ENCODE data around the gene UPK1A. TPM values are rescaled to one million over a fixed set of nuclear protein-coding genes. Genes with fewer than 3 reads are reported as not detected.

The UPK1A gene
- total and polyA plus RNA-seq, 2 donors (not counting 1 experiment from before 2014, with no cell fraction given): 0.16 TPM; not detected in 1

GRCh38 chr19:35692010-35692409 is 25.7 kb downstream of the UPK1A start:
- ATAC-seq (ENCODE audit: low read depth): no peak
- Mint-ChIP-seq H3K27ac (no peak overlapping the region), H3K4me3 (no peak overlapping the region), H3K9me3 (ENCODE audit: insufficient read depth) (no peaks in the 10 kb centered on the region), H3K27me3 (no peaks in the 10 kb centered on the region), H3K4me1 (no peaks in the 10 kb centered on the region)
- no peaks in the 10 kb centered on the region for H3K4me1 ChIP-seq (ENCODE audit: control insufficient read depth in 2 of 2, insufficient read depth in 2 of 2, low read length in 2 of 2)
- intact Hi-C loops (cut with micrococcal nuclease): loop anchor here (2.0 to 5.0 kb wide), 2 partner anchors 49 to 65 kb away; partner anchors contain the start of genes HSPB6 and PROSER3
- H2AFZ ChIP-seq (ENCODE audit: insufficient read depth, low read depth, low read length, poor library complexity, severe bottlenecking): no peak overlapping the region
- H3K4me2 ChIP-seq (replicated peaks; ENCODE audit: low read depth, low read length, poor library complexity, severe bottlenecking): no peak overlapping the region
- no peak for TF ChIP-seq EZH2 (IDR thresholded peaks at IDR 0.05; ENCODE audit: borderline replicate concordance, insufficient read depth, low read depth, low read length, poor library complexity, severe bottlenecking)
- TF ChIP-seq CTCF (IDR thresholded peaks at IDR 0.05): no peak
- H3K9me3 ChIP-seq (ENCODE audit: control extremely low read depth in 1 of 3, control insufficient read depth in 2 of 3, insufficient read depth in 1 of 3, low read length in 2 of 3): no peaks in the 10 kb centered on the region
- H3K27ac ChIP-seq (ENCODE audit: low read length in 2 of 2): no peak overlapping the region
- DNase-seq: no peak
- no peaks in the 10 kb centered on the region for H4K20me1 ChIP-seq (ENCODE audit: control insufficient read depth, insufficient read depth, low read length, poor library complexity, severe bottlenecking)
- CTCF ChIA-PET: interaction anchor here (0.6 to 1.6 kb wide), 12 partner anchors 14 to 298 kb away, joined by 3 to 15 read pairs (median 6); partner anchors contain the start of gene LIN37
- no peaks in the 10 kb centered on the region for H3K36me3 ChIP-seq (replicated peaks in 1 of 2; ENCODE audit: control extremely low read depth in 1 of 2, control insufficient read depth in 1 of 2, extremely low read depth in 1 of 2, insufficient read depth in 2 of 2, low read length in 1 of 2)
- WGBS (ENCODE audit: insufficient coverage): 96% methylated on average over 8 of the region's 11 CpGs
- H3K27me3 ChIP-seq (replicated peaks in 1 of 4; ENCODE audit: control extremely low read depth in 1 of 4, control insufficient read depth in 3 of 4, insufficient read depth in 4 of 4, low read length in 3 of 4): no peaks in the 10 kb centered on the region
- POLR2A ChIA-PET: no interaction called here
- no peak overlapping the region for H3K9ac ChIP-seq (ENCODE audit: low read length)
- H3K4me3 ChIP-seq (ENCODE audit: control extremely low read depth in 1 of 5, extremely low read depth in 1 of 5, insufficient read depth in 1 of 5, low read depth in 2 of 5, low read length in 4 of 5): no peak overlapping the region
- no peaks in the 10 kb centered on the region for H3K79me2 ChIP-seq (ENCODE audit: control insufficient read depth, insufficient read depth, low read length)

- H3K27ac ChIP-seq (ENCODE audit: low read length in 2 of 2): no peak overlapping the region
- no peak overlapping the region for H3K27ac Mint-ChIP-seq
- H3K27me3 ChIP-seq (replicated peaks in 1 of 4; ENCODE audit: control extremely low read depth in 1 of 4, control insufficient read depth in 3 of 4, insufficient read depth in 4 of 4, low read length in 3 of 4): no peaks in the 10 kb centered on the region
- no peak overlapping the region for H3K4me2 ChIP-seq (replicated peaks; ENCODE audit: low read depth, low read length, poor library complexity, severe bottlenecking)
- TF ChIP-seq CTCF (IDR thresholded peaks at IDR 0.05): no peak
- TF ChIP-seq EZH2 (IDR thresholded peaks at IDR 0.05; ENCODE audit: borderline replicate concordance, insufficient read depth, low read depth, low read length, poor library complexity, severe bottlenecking): no peak
- intact Hi-C loops (cut with micrococcal nuclease): loop anchor here (1.0 to 5.0 kb wide), 7 partner anchors 9 to 361 kb away; partner anchors contain the start of genes ARHGAP33, HSPB6, PROSER3 and THAP8
- no peaks in the 10 kb centered on the region for H4K20me1 ChIP-seq (ENCODE audit: control insufficient read depth, insufficient read depth, low read length, poor library complexity, severe bottlenecking)
- ChIA-PET CTCF (interaction anchor here (0.7 to 1.7 kb wide), 11 partner anchors 15 to 377 kb away, joined by 3 to 15 read pairs (median 6); partner anchors contain the start of genes IGFLR1 and LIN37), POLR2A (no interaction called here)
- H3K4me3 ChIP-seq (ENCODE audit: control extremely low read depth in 1 of 5, extremely low read depth in 1 of 5, insufficient read depth in 1 of 5, low read depth in 2 of 5, low read length in 4 of 5): no peak overlapping the region
- no peaks in the 10 kb centered on the region for H3K4me1 ChIP-seq (ENCODE audit: control insufficient read depth in 2 of 2, insufficient read depth in 2 of 2, low read length in 2 of 2)
- H3K9ac ChIP-seq (ENCODE audit: low read length): no peak overlapping the region
- H3K27me3 Mint-ChIP-seq: no peaks in the 10 kb centered on the region
- ATAC-seq (ENCODE audit: low read depth): no peak
- H3K79me2 ChIP-seq (ENCODE audit: control insufficient read depth, insufficient read depth, low read length): no peaks in the 10 kb centered on the region
- H2AFZ ChIP-seq (ENCODE audit: insufficient read depth, low read depth, low read length, poor library complexity, severe bottlenecking): no peak overlapping the region
- WGBS (ENCODE audit: insufficient coverage): 21% methylated on average over 3 of the region's 8 CpGs
- no peaks in the 10 kb centered on the region for H3K9me3 Mint-ChIP-seq (ENCODE audit: insufficient read depth)
- no peak overlapping the region for H3K4me3 Mint-ChIP-seq
- DNase-seq: no peak
- no peaks in the 10 kb centered on the region for H3K36me3 ChIP-seq (replicated peaks in 1 of 2; ENCODE audit: control extremely low read depth in 1 of 2, control insufficient read depth in 1 of 2, extremely low read depth in 1 of 2, insufficient read depth in 2 of 2, low read length in 1 of 2)
- H3K9me3 ChIP-seq (ENCODE audit: control extremely low read depth in 1 of 3, control insufficient read depth in 2 of 3, insufficient read depth in 1 of 3, low read length in 2 of 3): no peaks in the 10 kb centered on the region
- H3K4me1 Mint-ChIP-seq: no peaks in the 10 kb centered on the region
These were observed 27.1 kb downstream of the UPK1A start for GRCh38 chr19:35693422-35693821.

Measured in B cell (primary cell).